Pons (tissue), 1 donor: ENCODE data around the gene PLPPR3.
"Not testable (repeated sequence)": the region's sequence is repeated elsewhere in the genome, so short reads cannot be mapped to it uniquely, and the experiment has no call there.

Experiments
- DNase-seq: peaks from one replicate; pipeline ENCODE4 v3.0.0-alpha.2; 2016; ENCODE audit warnings: low spot score

The PLPPR3 gene

GRCh38 chr19:827314-827709, 5.6 kb upstream of the PLPPR3 start:
- no peak for DNase-seq

- no peak for DNase-seq
Observed at GRCh38 chr19:825897-826644, 4.3 kb upstream of the PLPPR3 start.

GRCh38 chr19:824885-825284, 3.1 kb upstream of the PLPPR3 start:
- no peak for DNase-seq

GRCh38 chr19:823565-824121, 1.9 kb upstream of the PLPPR3 start:
- DNase-seq: no peak

- no peak for DNase-seq
Observed at GRCh38 chr19:821231-821824, 427 bp downstream of the PLPPR3 start.

GRCh38 chr19:820212-820611, 1.5 kb downstream of the PLPPR3 start:
- DNase-seq: not testable (repeated sequence)

GRCh38 chr19:816500-816857, 5.3 kb downstream of the PLPPR3 start:
- DNase-seq: no peak

- no peak for DNase-seq
Observed at GRCh38 chr19:815775-816499, 5.8 kb downstream of the PLPPR3 start.

- DNase-seq: no peak
Observed at GRCh38 chr19:815079-815774, 6.5 kb downstream of the PLPPR3 start.

GRCh38 chr19:814152-815078, 7.3 kb downstream of the PLPPR3 start:
- DNase-seq: no peak

GRCh38 chr19:813219-814151, 8.3 kb downstream of the PLPPR3 start:
- DNase-seq: no peak

GRCh38 chr19:812747-813218, 9.0 kb downstream of the PLPPR3 start:
- DNase-seq: no peak

- DNase-seq: no peak
Observed at GRCh38 chr19:812049-812746, 9.6 kb downstream of the PLPPR3 start.

- DNase-seq: no peak
Observed at GRCh38 chr19:811506-812048, 10.2 kb downstream of the PLPPR3 start.

GRCh38 chr19:810883-811489, 10.8 kb downstream of the PLPPR3 start:
- DNase-seq: no peak

GRCh38 chr19:810077-810855, 11.5 kb downstream of the PLPPR3 start:
- no peak for DNase-seq

- DNase-seq: no peak
Observed at GRCh38 chr19:808423-808775, 13.4 kb downstream of the PLPPR3 start.
